GM18870 (cell line): ENCODE results near the gene PLEKHA7.
"Not testable (repeated sequence)": the region's sequence is repeated elsewhere in the genome, so short reads cannot be mapped to it uniquely, and the experiment has no call there.

Source experiments
- ATAC-seq: cut with Tn5 transposase; IDR thresholded peaks from one replicate; pipeline ENCODE4 v1.9.1; 2021; ENCODE audit warnings: moderate library complexity; ENCODE audit not compliant: unreplicated experiment

The PLEKHA7 gene, protein sequence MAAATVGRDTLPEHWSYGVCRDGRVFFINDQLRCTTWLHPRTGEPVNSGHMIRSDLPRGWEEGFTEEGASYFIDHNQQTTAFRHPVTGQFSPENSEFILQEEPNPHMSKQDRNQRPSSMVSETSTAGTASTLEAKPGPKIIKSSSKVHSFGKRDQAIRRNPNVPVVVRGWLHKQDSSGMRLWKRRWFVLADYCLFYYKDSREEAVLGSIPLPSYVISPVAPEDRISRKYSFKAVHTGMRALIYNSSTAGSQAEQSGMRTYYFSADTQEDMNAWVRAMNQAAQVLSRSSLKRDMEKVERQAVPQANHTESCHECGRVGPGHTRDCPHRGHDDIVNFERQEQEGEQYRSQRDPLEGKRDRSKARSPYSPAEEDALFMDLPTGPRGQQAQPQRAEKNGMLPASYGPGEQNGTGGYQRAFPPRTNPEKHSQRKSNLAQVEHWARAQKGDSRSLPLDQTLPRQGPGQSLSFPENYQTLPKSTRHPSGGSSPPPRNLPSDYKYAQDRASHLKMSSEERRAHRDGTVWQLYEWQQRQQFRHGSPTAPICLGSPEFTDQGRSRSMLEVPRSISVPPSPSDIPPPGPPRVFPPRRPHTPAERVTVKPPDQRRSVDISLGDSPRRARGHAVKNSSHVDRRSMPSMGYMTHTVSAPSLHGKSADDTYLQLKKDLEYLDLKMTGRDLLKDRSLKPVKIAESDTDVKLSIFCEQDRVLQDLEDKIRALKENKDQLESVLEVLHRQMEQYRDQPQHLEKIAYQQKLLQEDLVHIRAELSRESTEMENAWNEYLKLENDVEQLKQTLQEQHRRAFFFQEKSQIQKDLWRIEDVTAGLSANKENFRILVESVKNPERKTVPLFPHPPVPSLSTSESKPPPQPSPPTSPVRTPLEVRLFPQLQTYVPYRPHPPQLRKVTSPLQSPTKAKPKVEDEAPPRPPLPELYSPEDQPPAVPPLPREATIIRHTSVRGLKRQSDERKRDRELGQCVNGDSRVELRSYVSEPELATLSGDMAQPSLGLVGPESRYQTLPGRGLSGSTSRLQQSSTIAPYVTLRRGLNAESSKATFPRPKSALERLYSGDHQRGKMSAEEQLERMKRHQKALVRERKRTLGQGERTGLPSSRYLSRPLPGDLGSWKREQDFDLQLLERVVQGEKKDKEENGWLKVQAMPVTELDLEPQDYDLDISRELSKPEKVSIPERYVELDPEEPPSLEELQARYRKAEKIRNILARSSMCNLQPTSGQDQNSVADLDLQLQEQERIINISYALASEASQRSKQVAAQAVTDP

DNA sequence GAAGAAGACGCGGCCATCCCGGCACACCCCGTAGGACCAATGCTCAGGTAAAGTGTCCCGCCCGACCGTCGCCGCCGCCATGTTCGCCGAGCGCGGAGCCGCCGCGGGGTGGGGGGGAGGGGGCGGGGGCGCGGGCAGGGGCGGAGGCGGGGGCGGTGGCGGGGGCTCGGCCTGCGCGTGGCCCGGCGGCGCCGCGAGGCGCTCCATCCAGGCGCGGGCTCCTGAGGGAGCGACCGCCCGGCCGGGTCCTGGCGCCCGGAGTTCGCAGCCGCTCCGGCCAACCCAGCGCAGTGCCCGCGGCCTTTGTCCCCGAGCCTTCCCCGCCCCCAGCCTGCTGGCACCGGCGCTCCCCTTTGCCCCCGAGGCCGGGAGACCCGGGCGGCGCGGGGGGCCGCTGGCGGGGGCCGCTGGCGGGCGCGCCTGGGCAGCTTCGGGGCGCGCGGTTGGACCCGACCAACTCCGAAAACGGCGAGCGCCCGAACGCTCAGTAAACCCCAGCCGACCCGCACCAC is at the start of gene PLEKHA7:
Gene PLEKHA7, minus strand, starts transcription at position 94 of the 512 bp plus-strand sequence. Its CDS starts 13 bp downstream, at position 81.
- ATAC-seq, result no peak

DNA sequence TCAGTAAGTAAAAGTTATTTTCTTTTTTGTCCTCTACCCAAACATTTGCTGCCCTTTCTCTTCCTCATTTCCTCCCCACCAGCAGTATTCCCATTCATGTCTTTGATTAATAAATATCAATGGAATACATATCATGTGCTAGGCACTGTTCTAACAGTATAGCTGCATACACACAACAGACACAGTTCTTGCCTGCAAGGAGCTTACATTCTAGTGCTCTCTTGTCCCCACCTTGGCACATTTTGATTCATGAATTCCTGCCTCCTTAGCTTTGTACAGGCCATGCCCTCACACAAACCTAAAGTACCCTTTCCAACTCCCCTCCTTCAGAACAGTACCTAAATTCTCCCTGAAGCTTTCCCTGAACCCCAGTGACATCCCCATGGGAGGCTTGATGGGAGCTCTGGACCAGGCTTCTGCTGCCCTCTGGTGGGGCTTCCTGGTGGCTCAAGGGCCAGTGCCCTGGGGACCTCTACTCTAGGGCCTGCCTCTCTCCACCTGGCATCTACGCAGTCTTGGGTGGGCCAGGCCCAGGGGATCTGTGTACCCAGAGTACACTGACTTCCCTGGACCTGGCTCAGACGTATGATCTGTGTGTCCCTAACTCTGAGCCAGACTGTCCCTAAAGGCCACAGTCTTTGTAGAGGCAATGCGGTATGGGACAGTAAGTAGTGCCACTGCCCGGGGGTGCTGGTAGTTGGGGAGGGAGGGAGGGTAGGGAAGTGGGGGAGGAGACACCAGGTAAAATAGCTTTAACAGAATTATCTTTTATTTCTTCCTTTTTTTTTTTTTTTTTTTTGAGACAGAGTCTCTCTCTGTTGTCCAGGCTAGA is 49.2 kb upstream of the PLEKHA7 start:
- peak; percentile 48 for ATAC-seq

DNA sequence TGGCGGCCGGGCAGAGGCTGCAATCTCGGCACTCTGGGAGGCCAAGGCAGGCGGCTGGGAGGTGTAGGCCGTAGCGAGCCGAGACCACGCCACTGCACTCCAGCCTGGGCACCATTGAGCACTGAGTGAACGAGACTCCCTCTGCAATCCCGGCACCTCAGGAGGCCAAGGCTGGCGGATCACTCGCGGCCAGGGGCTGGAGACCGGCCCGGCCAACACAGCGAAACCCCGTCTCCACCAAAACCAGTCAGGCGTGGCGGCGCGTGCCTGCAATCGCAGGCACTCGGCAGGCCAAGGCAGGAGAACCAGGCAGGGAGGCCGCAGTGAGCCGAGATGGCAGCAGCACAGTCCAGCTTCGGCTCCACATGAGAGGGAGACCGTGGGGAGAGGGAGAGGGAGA is 36.9 kb upstream of the PLEKHA7 start:
- ATAC-seq, result not testable (repeated sequence)

DNA sequence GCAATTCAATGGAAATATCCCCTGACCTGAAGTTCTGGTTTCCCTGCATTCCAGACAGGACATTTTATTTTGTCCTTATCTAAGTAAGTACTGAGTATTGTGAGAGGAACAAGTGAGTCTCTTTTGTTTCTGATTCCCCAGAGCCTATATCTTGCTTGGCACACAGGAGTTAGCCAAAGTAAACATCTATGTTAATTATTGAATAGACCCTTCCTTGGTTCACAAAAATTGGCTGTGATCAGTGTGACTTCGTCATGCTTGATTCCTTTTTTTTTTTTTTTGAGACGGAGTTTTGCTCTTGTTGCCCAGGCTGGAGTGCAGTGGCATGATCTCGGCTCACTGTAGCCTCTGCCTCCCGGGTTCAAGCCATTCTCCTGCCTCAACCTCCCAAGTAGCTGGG is 34.3 kb upstream of the PLEKHA7 start:
- ATAC-seq, result not testable (repeated sequence)

DNA sequence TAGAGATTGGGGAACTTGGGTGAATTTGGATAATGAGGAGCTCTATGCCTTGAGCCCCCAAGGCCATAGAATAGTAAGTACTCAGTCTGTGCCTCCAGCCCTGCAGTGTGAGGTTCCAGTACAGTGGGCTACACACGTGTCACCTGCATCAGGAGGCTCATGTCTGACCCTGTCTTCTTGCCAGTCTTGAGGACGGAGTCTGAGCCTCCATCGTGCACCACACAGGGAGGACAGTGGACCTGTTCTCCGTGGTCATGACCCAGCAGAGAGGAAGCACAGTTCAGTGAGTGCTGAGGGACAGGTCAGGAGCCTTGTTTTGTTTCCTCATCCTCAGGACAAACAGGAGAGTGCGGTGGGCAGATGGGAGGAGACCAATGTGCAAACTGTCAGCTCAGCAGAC is 32.5 kb upstream of the PLEKHA7 start:
- ATAC-seq, result no peak

DNA sequence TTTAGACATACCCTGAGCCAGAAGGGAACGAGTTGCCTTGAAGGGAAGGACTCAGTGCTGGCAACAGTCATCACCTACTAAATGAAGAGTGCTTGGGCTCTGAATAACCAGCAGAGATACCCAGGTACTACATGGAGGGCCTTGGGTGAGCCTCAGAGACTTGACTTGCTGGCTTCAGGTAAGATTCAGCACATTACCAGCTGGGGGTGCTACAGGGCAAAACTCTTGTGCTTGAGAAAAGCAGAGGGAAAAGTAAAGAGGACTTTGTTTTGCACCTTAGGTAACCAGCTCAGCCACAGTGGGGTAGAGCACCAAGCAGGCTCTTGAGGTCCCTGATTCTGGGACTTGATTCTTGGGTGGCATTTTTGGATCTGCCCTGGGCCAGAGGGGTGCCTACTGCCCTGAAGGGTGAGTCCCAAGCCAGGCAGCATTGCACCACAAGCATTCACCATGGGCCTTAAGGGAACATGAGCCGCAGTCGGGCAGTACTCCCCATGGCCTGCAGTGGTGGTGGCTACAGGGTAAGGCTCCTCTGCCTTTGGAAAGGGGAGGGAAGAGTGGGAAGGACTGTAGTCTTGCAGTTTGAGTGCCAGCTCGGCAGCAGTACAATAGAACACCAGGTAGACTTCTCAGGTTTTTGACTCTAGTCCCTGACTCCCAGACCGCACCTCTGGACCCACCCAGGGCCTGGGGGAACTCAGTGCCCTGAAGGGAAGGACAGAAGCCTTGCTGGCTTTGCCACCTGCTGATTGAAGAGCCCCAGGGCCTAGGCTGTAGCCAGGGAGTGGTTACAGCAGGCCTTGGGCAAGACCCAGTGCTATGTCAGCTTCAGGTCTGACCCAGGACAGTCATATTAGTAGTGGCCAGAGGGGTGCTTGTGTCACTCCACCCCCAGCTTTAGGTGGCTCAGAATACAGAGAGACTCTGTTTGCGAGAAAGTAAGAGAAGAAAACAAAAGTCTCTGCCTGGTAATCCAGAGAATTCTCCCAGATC is 22.7 kb upstream of the PLEKHA7 start:
- no peak for ATAC-seq

DNA sequence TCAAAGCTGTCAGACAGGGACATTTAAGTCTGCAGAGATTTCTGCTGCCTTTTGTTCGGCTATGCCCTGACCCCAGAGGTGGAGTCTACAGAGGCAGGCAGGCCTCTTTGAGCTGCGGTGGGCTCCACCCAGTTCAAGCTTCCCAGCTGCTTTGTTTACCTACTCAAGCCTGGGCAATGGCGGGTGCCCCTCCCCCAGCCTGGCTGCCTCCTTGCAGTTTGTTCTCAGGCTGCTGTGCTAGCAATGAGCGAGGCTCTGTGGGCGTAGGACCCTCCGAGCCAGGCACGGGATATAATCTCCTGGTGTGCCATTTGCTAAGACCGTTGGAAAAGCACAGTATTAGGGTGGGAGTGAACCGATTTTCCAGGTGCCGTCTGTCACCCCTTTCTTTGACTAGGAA is 19.8 kb upstream of the PLEKHA7 start:
- ATAC-seq, result not testable (repeated sequence)

DNA sequence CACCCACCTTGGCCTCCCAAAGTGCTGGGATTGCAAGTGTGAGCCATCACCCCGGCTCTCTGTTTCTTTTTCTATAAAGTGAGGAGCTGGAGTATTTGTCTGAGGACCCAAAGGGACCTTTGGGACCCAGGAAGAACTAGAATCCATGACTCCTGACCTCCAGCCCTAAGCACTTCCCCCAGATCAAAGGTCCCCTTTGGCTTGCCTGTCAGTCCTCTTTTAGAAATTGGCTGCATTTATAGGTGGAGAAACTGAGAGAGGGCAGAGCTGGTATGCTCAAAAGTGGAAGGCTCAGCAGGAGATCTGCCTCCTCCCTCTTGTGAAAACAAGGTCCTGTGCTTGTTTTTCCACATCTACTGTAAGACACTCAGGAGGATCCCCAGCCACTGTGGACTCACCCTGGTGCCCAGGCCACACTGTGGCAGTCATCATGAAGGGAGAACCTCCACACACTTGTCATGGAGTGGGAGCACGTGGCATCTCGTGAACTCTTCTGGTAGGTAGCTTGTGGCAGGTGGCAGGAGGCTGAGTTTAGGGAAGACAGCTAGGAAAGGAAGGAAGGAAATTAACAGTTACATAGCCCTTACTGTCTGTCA is 12.4 kb upstream of the PLEKHA7 start:
- no peak for ATAC-seq

DNA sequence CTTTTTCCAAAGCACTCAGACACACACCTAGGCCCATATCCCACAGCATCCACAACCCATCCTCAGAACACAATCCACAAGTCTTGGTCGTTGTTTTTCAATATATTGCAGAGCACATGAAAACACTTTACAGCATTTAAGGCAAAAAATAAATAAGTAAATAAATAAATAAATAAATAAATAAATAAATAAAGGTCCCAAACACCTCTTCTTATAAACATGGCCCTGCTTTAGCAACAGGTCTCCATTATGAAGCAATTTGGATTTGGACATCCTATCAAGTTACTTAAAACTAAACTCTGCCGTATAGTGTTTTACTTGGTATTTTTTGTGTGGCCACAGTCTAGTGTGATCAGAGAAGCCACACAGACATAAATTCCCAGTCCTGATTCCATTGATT is 10.7 kb upstream of the PLEKHA7 start:
- no peak for ATAC-seq

DNA sequence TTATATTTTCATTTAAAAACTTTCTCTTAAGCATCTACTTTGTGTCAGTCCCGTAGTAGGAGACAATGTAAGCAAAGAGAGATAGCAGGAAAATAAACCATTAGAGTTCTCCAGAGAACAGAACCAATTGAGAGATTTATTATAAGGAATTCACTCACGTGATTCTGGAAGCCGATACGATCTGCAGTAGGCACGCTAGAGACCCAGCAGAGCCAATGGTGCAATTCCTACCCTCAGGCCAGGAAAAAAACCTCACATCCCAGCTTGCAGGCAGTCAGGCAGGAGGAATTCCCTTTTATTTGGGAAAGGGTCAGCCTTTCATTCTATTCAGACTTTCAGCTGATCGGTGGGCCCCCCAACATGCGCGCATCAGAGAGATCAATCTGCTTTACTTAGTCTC is 7.3 kb upstream of the PLEKHA7 start:
- no peak for ATAC-seq

DNA sequence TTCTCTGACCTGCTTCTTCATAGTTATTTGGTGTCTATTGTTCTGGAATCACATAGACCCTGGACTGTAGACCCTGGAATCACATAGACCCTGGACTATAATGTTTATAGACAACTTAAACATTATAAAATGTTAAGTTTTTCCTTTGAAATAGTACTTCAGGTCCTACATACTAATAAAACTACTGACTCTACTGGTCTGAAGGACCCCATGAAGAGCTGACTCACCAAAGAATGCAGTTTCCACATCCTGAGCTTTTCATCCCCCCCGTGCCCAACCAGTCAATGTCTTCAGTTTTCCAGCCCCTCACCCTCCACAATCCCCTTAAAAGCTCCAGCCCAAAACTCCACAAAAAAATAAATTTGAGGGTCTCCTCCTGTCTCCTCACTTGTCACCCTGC is 6.6 kb upstream of the PLEKHA7 start:
- ATAC-seq, result no peak

DNA sequence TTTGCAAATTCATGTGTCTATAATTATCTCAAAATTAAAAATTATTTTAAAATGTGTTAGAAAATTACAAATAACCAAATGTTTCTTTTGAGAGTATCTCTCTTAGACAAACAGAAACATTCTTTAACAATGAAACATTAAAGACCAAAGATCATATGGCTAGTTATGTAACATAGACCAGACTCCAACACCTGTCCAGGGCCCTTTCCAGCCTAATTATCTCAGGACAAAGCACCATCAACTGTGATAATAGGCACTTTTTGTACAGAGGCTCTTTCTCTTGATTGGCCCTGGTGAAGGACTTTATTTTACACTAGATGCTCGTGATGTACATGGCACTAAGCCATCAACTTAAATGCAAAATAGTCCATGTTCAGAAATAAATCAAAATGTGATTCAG is 5.0 kb upstream of the PLEKHA7 start:
- no peak for ATAC-seq

DNA sequence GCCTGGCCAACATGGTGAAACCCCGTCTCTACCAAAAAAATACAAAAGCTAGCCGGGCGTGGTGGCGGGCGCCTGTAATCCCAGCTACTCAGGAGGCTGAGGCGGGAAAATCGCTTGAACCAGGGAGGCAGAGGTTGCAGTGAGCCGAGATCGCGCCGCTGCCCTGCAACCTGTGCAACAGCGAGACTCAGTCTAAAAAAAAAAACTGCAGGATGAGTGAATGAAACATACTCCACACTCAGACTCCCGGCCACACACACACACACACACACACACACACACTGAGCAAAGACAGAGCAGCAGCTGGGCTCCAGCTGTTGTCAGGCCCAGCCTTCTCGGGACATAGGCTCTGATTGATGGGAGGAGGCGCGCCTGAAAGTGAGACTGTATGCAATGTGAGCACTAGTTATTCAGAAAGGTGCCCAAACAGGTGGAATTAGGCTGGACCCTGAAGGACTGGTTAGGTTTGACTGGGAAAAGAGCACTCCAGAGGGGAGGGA is 1.5 kb upstream of the PLEKHA7 start:
- no peak for ATAC-seq

DNA sequence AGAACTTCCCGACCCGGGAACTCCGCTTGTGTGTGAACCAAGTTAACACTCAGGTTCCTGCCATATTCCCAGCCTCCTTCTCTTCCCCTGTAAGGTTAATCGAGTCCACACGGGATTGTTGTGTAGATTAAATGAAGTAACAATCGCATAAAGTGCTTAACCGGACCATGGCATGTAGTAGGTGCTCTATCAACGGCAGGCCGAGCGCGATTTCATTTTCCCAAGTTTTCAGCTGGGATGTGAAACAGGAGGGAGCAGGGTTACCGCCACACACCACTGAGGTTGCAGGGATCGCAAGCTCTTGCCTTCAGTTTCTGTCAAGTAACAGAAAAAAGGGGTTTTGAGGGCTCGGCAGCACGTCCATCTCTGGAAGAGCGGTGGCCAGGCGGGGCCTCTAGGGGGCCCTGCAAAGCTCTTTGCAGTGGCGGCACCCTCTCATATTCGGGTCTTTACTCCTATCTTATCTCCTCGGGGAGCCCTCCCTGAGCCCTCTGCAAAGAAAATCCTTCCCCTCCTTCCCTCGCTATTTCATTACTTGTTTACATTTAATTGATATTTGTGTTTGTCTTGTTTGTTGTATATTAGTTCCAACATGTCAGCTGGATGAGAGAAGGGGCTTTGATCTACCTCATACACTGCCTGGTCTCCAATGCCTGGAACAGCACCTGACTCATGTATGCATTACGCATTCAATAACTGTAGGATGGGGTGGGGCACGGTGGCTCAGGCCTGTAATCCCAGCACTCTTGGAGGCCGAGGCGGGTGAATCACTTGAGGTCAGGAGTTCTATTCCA is 816 bp upstream of the PLEKHA7 start:
- ATAC-seq, result no peak

DNA sequence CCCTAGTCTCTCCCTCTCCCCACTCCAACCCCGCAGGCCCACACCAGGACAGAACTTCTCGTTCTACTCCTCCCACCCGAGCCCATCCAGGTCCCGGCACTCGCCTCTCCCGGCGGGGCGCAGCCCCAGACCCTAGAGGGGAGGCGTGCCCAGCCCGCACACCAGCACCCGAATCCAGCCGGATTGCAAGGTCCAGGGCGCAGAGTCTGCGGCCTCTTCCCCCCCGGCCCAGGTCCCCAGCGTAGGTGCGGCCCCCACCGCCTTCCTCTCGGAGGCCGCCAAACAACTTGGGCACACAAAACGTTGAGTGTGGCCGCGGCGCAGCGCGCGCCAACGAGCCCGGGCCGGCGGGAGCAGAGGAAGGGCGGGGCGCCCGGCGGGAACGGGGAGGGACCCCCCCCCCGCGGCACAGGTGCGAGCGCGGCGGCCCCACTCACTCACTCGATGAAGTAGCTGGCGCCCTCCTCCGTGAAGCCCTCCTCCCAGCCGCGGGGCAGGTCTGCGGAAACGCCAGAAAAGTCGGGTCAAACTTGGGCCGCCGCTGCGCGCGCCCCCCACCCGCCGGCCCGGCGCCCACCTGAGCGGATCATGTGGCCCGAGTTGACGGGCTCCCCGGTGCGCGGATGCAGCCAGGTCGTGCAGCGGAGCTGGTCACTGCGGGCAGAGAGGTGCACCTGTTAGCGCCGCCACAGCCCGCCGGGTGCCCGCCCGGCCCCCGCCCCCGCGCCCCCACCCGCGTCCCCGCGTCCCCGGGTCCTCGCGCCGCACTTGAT is 480 bp downstream of the PLEKHA7 start:
- ATAC-seq, result no peak

DNA sequence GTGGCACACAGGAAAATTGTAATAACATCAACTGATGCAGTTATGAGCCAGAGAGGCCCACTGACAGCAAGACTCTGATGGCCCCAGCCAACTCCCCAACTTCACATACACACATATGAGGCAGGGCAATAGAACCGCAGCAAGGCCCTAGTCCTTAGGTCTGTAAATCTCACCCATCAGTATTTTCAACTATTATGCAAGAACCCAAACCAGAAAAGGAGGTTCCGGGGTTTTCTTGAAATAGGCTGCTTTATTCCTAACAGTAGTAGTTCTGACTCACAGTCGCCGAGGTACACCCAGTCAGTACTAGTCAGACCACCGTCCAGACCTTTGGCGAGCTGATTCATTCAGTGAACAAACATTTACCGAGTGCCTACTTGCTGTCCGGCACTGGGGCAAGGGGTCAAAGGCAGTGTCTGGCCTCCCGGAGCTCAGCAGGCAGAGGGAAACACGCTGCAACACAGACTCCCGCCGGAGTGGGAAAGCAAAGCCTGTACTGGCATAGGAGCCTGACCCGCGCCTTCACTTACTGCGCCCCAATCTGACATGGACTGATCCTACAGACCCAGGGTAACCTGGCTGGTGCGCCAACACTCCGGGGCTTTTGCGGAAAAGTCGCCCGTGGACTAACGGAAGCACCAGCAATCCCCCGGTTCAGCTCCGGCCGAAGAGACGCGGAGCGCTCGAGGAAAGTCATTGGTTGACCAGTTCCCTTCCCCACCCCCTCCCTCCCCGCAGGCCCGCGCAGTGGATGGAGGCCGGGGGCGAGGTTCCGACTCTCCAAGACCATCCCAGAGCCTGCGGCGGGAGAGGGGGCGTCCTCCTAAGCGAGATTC is 1.3 kb downstream of the PLEKHA7 start:
- no peak for ATAC-seq
